Limb (tissue), 2 donors: ENCODE results near the gene TPH2.

ENCODE experiments used
- DNase-seq, 2 donors: peaks; one replicate each; pipeline ENCODE4 v3.0.0-alpha.2; 2016; ENCODE audit errors: extremely low spot score in 2 of 2

Gene TPH2

GRCh38 chr12:72033991-72034390 is 95.3 kb downstream of the TPH2 start:
- DNase-seq, result no peak

- DNase-seq, result no peak
These were observed 97.0 kb downstream of the TPH2 start for GRCh38 chr12:72035625-72036024.

- no peak for DNase-seq
These were observed 97.7 kb downstream of the TPH2 start for GRCh38 chr12:72036393-72036792.

GRCh38 chr12:72037006-72037795 is 98.6 kb downstream of the TPH2 start:
- DNase-seq, result no peak

- no peak for DNase-seq
These were observed 103.2 kb downstream of the TPH2 start for GRCh38 chr12:72041811-72042210.

GRCh38 chr12:72053604-72054003 is 115.0 kb downstream of the TPH2 start:
- no peak for DNase-seq

GRCh38 chr12:72054511-72054910 is 115.9 kb downstream of the TPH2 start:
- no peak for DNase-seq

- no peak for DNase-seq
These were observed 118.8 kb downstream of the TPH2 start for GRCh38 chr12:72057330-72057914.

- no peak for DNase-seq
These were observed 124.4 kb downstream of the TPH2 start for GRCh38 chr12:72063073-72063472.

- DNase-seq, result no peak
These were observed 132.4 kb downstream of the TPH2 start for GRCh38 chr12:72071030-72071429.

GRCh38 chr12:72072592-72073212 is 134.1 kb downstream of the TPH2 start:
- peak; percentile 52 to 83 for DNase-seq

- no peak for DNase-seq
These were observed 135.4 kb downstream of the TPH2 start for GRCh38 chr12:72074065-72074464.

- no peak for DNase-seq
These were observed 136.3 kb downstream of the TPH2 start for GRCh38 chr12:72074956-72075355.

GRCh38 chr12:72075401-72075800 is 136.8 kb downstream of the TPH2 start:
- no peak for DNase-seq

GRCh38 chr12:72075891-72076557 is 137.4 kb downstream of the TPH2 start:
- no peak for DNase-seq

- no peak for DNase-seq
These were observed 137.9 kb downstream of the TPH2 start for GRCh38 chr12:72076558-72076915.

GRCh38 chr12:72077111-72077820 is 138.6 kb downstream of the TPH2 start:
- no peak for DNase-seq

- no peak for DNase-seq
These were observed 143.1 kb downstream of the TPH2 start for GRCh38 chr12:72081777-72082176.
